ENCODE results near the gene LRRC47.

LRRC47 gene

DNA sequence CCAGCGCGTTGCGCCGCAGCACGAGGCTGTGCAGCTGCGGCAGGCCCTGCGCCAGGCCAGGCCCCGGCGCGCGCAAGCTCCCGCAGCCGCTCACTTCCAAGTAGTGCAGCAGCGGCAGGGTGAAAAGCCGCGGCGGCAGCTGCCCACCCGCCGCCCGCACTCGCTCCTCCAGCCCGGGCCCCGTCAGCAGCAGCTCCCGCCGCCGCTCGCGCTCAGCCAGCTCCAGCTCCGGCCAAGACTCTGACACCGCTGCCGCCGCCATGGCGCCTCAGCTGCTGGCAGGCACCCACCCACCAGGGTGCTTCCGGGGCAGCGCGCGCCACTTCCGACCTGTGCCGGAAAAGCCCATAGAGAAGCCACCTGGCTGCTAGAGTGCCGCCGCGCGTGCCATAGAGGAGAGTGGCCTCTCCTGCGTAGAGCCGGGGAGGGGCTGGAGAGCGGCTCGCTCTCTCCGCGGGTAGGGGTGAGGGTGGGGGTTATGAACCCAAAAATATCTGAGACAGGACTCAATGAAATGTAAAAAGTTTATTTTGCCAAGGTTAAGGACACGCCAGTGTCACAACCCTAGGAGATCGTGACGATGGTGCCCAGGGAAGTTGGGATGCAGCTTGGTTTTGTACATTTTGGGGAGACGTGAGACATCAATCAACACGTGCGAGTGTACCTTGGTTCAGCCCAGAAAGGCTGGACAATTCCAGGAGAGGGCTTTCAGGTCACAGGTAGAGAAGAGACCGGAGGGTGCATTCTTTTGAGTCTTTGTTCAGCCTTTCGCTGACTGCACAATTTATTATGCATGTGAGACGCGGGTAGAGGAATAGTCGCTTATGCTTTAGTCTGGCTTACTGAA lies at the start of gene LRRC47:
TSS of gene LRRC47 (minus strand) at position 284 of the 847 bp plus-strand sequence. CDS start at position 262, 22 bp downstream.
- no peaks in the 10 kb centered on the region for H3K36me3 ChIP-seq (ENCODE audit: control insufficient read depth, insufficient read depth, low read length)
- H3K27me3 ChIP-seq (replicated peaks; ENCODE audit: control insufficient read depth, insufficient read depth, low read length): no peaks in the 10 kb centered on the region
- H3K4me3 ChIP-seq (replicated peaks; ENCODE audit: low read depth, low read length): peak within 1 kb of the TSS; percentile 79
- TF ChIP-seq, protein P1, sequence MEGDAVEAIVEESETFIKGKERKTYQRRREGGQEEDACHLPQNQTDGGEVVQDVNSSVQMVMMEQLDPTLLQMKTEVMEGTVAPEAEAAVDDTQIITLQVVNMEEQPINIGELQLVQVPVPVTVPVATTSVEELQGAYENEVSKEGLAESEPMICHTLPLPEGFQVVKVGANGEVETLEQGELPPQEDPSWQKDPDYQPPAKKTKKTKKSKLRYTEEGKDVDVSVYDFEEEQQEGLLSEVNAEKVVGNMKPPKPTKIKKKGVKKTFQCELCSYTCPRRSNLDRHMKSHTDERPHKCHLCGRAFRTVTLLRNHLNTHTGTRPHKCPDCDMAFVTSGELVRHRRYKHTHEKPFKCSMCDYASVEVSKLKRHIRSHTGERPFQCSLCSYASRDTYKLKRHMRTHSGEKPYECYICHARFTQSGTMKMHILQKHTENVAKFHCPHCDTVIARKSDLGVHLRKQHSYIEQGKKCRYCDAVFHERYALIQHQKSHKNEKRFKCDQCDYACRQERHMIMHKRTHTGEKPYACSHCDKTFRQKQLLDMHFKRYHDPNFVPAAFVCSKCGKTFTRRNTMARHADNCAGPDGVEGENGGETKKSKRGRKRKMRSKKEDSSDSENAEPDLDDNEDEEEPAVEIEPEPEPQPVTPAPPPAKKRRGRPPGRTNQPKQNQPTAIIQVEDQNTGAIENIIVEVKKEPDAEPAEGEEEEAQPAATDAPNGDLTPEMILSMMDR (IDR thresholded peaks at IDR 0.05; ENCODE audit: insufficient read depth, low read length, poor library complexity, severe bottlenecking): no peak
- peak; percentile 89 for DNase-seq (ENCODE audit: extremely low read depth, insufficient read length)

GRCh38 chr1:3842912-3843311 lies 46.6 kb upstream of the LRRC47 start:
- no peaks in the 10 kb centered on the region for H3K27me3 ChIP-seq (replicated peaks; ENCODE audit: control insufficient read depth, insufficient read depth, low read length)
- H3K4me3 ChIP-seq (replicated peaks; ENCODE audit: low read depth, low read length): no peak overlapping the region
- H3K36me3 ChIP-seq (ENCODE audit: control insufficient read depth, insufficient read depth, low read length): peaks cover 14% of the 10 kb centered on the region
- DNase-seq (ENCODE audit: extremely low read depth, insufficient read length): no peak
- TF ChIP-seq, protein P1 (IDR thresholded peaks at IDR 0.05; ENCODE audit: insufficient read depth, low read length, poor library complexity, severe bottlenecking): no peak

DNA sequence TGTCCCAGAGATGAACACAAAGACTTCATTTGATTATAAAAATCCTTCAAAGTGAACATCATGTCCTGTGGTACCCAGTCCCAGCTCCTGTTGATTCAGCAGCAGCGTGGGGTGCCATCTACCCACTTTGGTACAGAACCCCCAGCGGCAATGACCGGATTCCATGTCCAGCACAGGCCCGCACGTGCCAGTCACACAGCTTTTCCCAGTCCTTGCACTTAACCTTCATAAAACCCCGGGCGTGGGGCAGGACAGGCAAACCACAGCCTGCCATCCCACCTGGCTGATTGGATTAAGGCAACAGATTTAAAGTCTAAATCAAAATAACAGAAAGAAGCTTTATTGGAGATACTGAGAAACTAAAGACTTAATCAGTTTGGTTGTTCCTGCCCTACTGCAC lies 45.2 kb upstream of the LRRC47 start:
- no peak for DNase-seq (ENCODE audit: extremely low read depth, insufficient read length)
- Histone ChIP-seq H3K36me3 (ENCODE audit: control insufficient read depth, insufficient read depth, low read length) (peaks cover 18% of the 10 kb centered on the region), H3K27me3 (replicated peaks; ENCODE audit: control insufficient read depth, insufficient read depth, low read length) (no peaks in the 10 kb centered on the region), H3K4me3 (replicated peaks; ENCODE audit: low read depth, low read length) (no peak overlapping the region)
- TF ChIP-seq, protein P1 (IDR thresholded peaks at IDR 0.05; ENCODE audit: insufficient read depth, low read length, poor library complexity, severe bottlenecking): no peak

DNA sequence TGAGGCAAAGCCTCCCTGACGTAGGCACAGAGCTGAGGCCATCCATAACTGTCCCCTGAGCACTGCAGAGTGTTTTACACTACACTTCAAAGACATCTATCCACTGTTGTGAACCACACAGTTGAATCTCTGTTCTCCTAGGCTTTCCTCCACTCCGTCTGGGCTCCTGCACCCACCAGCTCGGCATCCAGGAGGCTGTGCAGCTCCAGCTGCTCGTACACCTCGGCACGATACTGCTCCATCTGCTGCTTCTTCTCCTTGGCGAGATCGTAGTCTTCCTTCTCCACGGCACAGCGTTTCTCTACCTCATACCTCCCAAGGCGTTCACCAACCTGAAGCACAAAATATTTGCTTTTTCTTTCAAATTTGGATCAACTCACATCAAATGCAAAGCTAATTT lies 42.5 kb upstream of the LRRC47 start:
- Histone ChIP-seq H3K36me3 (ENCODE audit: control insufficient read depth, insufficient read depth, low read length) (peaks cover 20% of the 10 kb centered on the region), H3K4me3 (replicated peaks; ENCODE audit: low read depth, low read length) (no peak overlapping the region), H3K27me3 (replicated peaks; ENCODE audit: control insufficient read depth, insufficient read depth, low read length) (no peaks in the 10 kb centered on the region)
- DNase-seq (ENCODE audit: extremely low read depth, insufficient read length): no peak
- TF ChIP-seq, protein P1 (IDR thresholded peaks at IDR 0.05; ENCODE audit: insufficient read depth, low read length, poor library complexity, severe bottlenecking): no peak

- Histone ChIP-seq H3K27me3 (replicated peaks; ENCODE audit: control insufficient read depth, insufficient read depth, low read length) (no peaks in the 10 kb centered on the region), H3K4me3 (replicated peaks; ENCODE audit: low read depth, low read length) (no peak overlapping the region), H3K36me3 (ENCODE audit: control insufficient read depth, insufficient read depth, low read length) (peaks cover 18% of the 10 kb centered on the region)
- TF ChIP-seq, protein P1 (IDR thresholded peaks at IDR 0.05; ENCODE audit: insufficient read depth, low read length, poor library complexity, severe bottlenecking): no peak
- DNase-seq (ENCODE audit: extremely low read depth, insufficient read length): no peak
Observed at GRCh38 chr1:3837685-3838084, 41.4 kb upstream of the LRRC47 start.

All from GM06990 (cell line).